BE2C (cell line): ENCODE results near the gene RCCD1.

Source experiments
- DNase-seq: peaks from one replicate; pipeline ENCODE4 v3.0.0-alpha.2; 2020
- H3K27me3 ChIP-seq: fragments of 250-450 bp; sonication (Bioruptor Pico); 2 replicates; pipeline ENCODE4 v1.5.1; 2020; ENCODE audit warnings: mild to moderate bottlenecking
- H3K36me3 ChIP-seq: fragments of 250-450 bp; sonication (Bioruptor Pico); 2 replicates; pipeline ENCODE4 v1.5.1; 2020; ENCODE audit warnings: mild to moderate bottlenecking
- H3K4me1 ChIP-seq: fragments of 250-450 bp; sonication (Bioruptor Pico); 2 replicates; pipeline ENCODE4 v1.5.1; 2020
- H3K4me3 ChIP-seq: 2 replicates; pipeline ENCODE4 v1.5.1; 2011; ENCODE audit warnings: low read depth, low read length
- H3K9me3 ChIP-seq: fragments of 250-450 bp; sonication (Bioruptor Pico); 2 replicates; pipeline ENCODE4 v1.5.1; 2020
- CTCF ChIP-seq: IDR thresholded peaks from 2 replicates; pipeline ENCODE4 v1.5.1; 2012; ENCODE audit warnings: mild to moderate bottlenecking, low read depth, low read length

The RCCD1 gene

GRCh38 chr15:90947577-90948357 lies 6.9 kb upstream of the RCCD1 start:
- H3K36me3 ChIP-seq, result peaks cover 52% of the 10 kb centered on the region
- H3K9me3 ChIP-seq, result no peaks in the 10 kb centered on the region
- no peak for DNase-seq
- H3K27me3 ChIP-seq, result no peaks in the 10 kb centered on the region
- H3K4me1 ChIP-seq, result no peaks in the 10 kb centered on the region
- no peak for TF ChIP-seq CTCF
- H3K4me3 ChIP-seq, result no peak overlapping the region

- no peaks in the 10 kb centered on the region for H3K9me3 ChIP-seq
- no peaks in the 10 kb centered on the region for H3K27me3 ChIP-seq
- H3K4me3 ChIP-seq, result no peak overlapping the region
- H3K4me1 ChIP-seq, result no peaks in the 10 kb centered on the region
- peaks cover 53% of the 10 kb centered on the region for H3K36me3 ChIP-seq
- TF ChIP-seq CTCF, result no peak
- DNase-seq, result no peak
Measured at GRCh38 chr15:90948506-90948905, 6.2 kb upstream of the RCCD1 start.

DNA sequence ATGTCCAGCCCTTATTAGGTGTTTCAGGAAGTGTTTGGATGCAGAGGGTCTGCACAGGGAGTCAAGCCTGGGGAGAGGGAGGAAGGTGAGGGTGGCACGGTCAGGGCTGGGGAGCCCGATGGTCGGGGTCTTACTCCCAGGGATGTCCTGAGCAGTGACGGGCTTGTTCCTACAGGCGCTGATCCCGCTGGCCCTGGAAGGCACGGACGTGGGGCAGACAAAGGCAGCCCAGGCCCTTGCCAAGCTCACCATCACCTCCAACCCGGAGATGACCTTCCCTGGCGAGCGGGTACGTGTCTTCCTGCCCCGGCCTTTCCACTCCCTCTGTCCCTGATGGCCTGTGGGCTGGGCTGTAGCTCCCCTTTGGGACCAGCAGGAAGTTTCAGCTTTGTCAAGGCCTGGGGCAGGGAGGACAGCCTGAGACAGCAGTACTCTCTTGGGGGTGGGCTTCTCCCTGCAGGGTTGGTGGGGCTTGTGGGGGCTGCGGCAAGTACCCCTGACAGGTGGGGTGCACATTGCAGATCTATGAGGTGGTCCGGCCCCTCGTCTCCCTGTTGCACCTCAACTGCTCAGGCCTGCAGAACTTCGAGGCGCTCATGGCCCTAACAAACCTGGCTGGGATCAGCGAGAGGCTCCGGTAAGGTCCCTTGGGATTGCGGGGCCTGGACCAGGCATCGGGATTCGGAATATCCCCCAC lies 4.6 kb upstream of the RCCD1 start:
- DNase-seq, result no peak
- TF ChIP-seq CTCF, result no peak
- no peak overlapping the region for H3K4me3 ChIP-seq
- no peaks in the 10 kb centered on the region for H3K9me3 ChIP-seq
- no peaks in the 10 kb centered on the region for H3K27me3 ChIP-seq
- no peaks in the 10 kb centered on the region for H3K4me1 ChIP-seq
- H3K36me3 ChIP-seq, result peaks cover 47% of the 10 kb centered on the region

GRCh38 chr15:90950676-90951075 lies 4.0 kb upstream of the RCCD1 start:
- TF ChIP-seq CTCF, result no peak
- H3K4me3 ChIP-seq, result no peak overlapping the region
- peaks cover 44% of the 10 kb centered on the region for H3K36me3 ChIP-seq
- DNase-seq, result no peak
- H3K9me3 ChIP-seq, result no peaks in the 10 kb centered on the region
- H3K27me3 ChIP-seq, result no peaks in the 10 kb centered on the region
- no peaks in the 10 kb centered on the region for H3K4me1 ChIP-seq

DNA sequence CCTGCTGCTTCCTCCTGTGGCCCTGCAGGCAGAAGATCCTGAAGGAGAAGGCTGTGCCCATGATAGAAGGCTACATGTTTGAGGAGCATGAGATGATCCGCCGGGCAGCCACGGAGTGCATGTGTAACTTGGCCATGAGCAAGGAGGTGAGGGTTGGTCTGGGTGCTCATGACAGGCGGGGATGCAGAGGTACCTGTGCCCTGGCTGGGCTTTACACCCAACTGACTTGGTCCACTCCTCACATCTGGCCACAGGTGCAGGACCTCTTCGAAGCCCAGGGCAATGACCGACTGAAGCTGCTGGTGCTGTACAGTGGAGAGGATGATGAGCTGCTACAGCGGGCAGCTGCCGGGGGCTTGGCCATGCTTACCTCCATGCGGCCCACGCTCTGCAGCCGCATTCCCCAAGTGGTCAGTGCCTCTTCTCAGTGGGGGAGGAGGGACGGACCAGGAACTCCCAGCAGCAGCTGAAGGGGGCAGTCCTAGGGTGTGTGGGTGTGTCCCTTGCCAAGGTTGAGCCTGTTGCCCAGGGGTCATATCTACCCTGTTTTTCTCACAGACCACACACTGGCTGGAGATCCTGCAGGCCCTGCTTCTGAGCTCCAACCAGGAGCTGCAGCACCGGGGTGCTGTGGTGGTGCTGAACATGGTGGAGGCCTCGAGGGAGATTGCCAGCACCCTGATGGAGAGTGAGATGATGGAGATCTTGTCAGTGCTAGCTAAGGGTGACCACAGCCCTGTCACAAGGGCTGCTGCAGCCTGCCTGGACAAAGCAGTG lies 1.6 kb upstream of the RCCD1 start:
- TF ChIP-seq CTCF, result no peak
- peaks cover 10% of the 10 kb centered on the region for H3K4me1 ChIP-seq
- H3K27me3 ChIP-seq, result no peaks in the 10 kb centered on the region
- H3K4me3 ChIP-seq, result no peak overlapping the region
- peaks cover 36% of the 10 kb centered on the region for H3K36me3 ChIP-seq
- no peaks in the 10 kb centered on the region for H3K9me3 ChIP-seq
- no peak for DNase-seq
